Measurements from ENCODE around the gene INO80D.

GRCh38 chr2:205957452-205958154 is 128.4 kb downstream of the INO80D start:
- TF ChIP-seq CTCF (IDR thresholded peaks at IDR 0.05; ENCODE audit: low read length): no peak
- TF ChIP-seq EZH2 (IDR thresholded peaks at IDR 0.05; ENCODE audit: borderline replicate concordance, low read length): no peak
